ENCODE measurements around the gene GRIK4. TPM values are rescaled to one million over a fixed set of nuclear protein-coding genes. Genes with fewer than 3 reads are reported as not detected.

The GRIK4 gene
- total and polyA plus RNA-seq, 8 donors, result 0.06 to 0.31 TPM; not detected in 6

DNA sequence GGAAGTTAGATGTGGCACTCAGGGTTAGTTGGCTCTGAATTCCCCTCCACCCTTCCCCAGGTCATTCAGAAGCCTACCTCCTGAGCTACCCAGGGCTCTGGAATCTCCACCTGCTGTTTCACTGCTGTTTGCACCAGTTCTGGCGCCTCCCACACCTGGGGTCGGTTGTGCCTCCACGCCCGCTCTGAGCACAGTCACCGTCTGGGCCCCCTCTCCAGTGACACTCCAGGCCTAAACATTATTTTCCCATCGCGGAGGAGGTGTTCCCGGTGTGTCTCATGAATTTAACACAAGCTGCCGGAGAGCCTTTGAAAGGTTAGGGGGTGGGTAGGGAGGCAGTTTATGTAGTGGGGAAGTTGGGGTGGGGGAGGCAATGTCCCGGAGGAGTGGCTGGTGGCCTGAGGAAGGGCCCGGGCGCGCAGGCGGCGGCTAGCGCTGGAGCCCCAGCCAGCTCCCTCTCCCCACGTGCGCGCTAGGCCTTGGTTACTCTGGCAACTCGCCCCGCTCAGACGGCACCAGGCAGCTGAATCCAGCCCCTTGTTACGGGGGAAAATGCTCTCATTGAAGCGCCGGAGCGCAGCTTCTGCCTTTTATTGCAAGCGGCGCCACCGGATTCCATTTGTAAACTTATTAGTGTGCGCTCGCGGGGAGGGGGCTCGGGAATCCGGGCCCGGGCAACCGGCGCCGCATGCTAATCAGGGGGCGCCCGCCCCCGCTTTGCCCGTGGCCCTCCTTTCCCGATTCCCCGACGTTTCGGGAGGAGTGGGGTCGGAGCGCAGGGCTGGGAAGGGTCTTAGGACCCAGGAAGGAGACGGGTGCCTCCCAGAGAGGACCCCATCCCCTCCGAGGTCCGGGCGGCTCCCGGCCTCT is 52.4 kb downstream of the GRIK4 start:
- peak overlapping the region; percentile 35 to 52 (median 40) for H3K4me3 ChIP-seq

DNA sequence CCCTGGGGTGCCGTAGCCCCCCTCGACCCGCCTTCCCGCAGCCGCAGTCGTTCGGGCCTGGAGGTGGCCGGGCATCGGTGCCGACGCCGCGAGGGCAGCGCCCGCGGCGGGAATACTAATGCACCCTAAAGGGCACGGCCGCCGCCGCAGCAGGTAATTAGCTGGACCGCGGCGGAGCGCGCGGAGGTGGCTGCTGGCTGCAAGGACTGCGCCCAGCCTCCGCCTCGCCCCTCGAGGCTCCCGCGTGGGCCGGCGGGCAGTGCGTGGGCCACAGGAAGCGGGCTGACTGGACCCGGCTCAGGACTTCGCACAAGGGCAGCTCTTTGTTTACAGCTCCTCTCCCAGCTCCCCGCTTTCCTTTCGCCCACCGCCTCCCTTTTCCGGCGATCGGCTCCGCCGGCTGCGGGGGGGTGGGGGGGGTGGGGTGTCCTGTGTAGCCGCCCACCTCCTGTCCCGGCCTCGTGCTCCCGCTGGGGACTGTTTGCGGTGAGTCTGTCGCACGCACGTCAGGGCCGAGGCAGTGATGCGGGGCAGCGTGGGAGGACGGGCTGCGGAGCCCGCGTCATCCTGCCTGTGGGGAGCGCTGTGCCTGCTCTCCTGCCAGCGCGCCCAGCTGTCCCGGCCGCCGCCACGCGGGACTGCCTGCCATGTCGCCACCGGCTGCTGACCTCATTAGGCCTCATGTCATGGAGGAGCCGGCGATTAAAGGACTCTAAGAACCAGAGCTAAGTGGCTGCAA is 53.2 kb downstream of the GRIK4 start:
- H3K9me3 ChIP-seq, result no peaks in the 10 kb centered on the region
- peaks cover 10 to 20% (median 15%) of the 10 kb centered on the region in 4 donors for H3K4me1 ChIP-seq
- peaks cover 6 to 73% (median 41%) of the 10 kb centered on the region in 3 donors for H3K27me3 ChIP-seq
- H3K4me3 ChIP-seq, result peak overlapping the region; percentile 35 to 52 (median 40)
- intact Hi-C loops (cut with DNase I; ENCODE audit: low total_unique reads), result no loop called here
- no peak overlapping the region for H3K27ac ChIP-seq
- TF ChIP-seq, protein P1, sequence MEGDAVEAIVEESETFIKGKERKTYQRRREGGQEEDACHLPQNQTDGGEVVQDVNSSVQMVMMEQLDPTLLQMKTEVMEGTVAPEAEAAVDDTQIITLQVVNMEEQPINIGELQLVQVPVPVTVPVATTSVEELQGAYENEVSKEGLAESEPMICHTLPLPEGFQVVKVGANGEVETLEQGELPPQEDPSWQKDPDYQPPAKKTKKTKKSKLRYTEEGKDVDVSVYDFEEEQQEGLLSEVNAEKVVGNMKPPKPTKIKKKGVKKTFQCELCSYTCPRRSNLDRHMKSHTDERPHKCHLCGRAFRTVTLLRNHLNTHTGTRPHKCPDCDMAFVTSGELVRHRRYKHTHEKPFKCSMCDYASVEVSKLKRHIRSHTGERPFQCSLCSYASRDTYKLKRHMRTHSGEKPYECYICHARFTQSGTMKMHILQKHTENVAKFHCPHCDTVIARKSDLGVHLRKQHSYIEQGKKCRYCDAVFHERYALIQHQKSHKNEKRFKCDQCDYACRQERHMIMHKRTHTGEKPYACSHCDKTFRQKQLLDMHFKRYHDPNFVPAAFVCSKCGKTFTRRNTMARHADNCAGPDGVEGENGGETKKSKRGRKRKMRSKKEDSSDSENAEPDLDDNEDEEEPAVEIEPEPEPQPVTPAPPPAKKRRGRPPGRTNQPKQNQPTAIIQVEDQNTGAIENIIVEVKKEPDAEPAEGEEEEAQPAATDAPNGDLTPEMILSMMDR (IDR thresholded peaks at IDR 0.05), result no peak
- DNase-seq, result peak in 1 of 2 donors; percentile 75
- no peaks in the 10 kb centered on the region for H3K36me3 ChIP-seq
- 1 to 3% (median 2%) methylated on average over 21 to 75 of the region's 75 CpGs for WGBS, 5 donors

More for the DNA sequence above, 52.4 kb downstream of the GRIK4 start:
- Histone ChIP-seq H3K9me3 (no peaks in the 10 kb centered on the region), H3K36me3 (no peaks in the 10 kb centered on the region), H3K4me1 (peaks cover 10 to 20% (median 15%) of the 10 kb centered on the region in 4 donors), H3K27ac (no peak overlapping the region), H3K27me3 (peaks cover 6 to 72% (median 41%) of the 10 kb centered on the region in 3 donors)
- DNase-seq, result peak in 1 of 2 donors; percentile 86
- intact Hi-C loops (cut with DNase I; ENCODE audit: low total_unique reads), result no loop called here
- 9 to 17% (median 11%) methylated on average over 44 to 53 of the region's 53 CpGs for WGBS, 5 donors
- TF ChIP-seq, protein P1 (IDR thresholded peaks at IDR 0.05), result no peak
- TF ChIP-seq EP300 (IDR thresholded peaks at IDR 0.05), result no peak
- no peak for TF ChIP-seq POLR2AphosphoS5 (IDR thresholded peaks at IDR 0.05)
- no peak for TF ChIP-seq POLR2A (IDR thresholded peaks at IDR 0.05)

DNA sequence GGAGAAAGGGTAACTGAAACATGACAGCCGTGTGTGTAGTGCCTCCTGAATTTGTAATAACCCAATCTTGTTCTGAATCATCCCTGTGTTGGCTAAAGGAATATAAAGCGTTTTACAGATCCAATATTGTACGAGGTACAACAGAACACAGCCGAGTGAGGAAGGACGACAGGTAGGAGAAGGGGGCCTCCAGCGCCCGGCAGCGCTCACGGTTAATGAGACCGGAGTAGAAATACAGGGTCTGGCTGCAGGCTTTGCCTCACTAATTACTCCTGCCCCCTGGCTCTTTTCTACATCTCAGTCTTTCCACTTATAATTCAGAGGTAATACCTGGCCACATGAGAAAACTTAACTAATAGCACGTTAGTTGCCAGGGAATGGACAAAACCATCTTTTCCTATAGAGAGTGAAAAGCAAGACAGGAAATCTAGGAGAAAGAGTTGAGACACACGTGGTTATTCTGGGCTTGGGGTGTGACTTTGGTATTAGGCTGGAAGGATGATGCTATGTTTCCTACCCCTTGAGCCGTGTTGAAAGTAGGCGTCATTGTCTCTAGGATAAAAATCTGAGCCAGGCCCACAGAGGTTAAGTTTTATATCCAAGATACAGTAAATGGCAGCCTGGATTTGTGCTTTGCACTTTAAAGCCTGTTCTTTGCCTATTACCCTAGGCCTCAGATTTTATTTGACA is 54.1 kb downstream of the GRIK4 start:
- H3K9me3 ChIP-seq, result no peaks in the 10 kb centered on the region
- H3K27me3 ChIP-seq, result peaks cover 6 to 73% (median 41%) of the 10 kb centered on the region in 3 donors
- H3K4me3 ChIP-seq, result no peak overlapping the region
- DNase-seq, result no peak
- WGBS, 5 donors, result 79 to 85% (median 84%) methylated on average over 14 of the region's 14 CpGs
- H3K27ac ChIP-seq, result no peak overlapping the region
- intact Hi-C loops (cut with DNase I; ENCODE audit: low total_unique reads), result no loop called here
- H3K4me1 ChIP-seq, result peaks cover 10 to 20% (median 15%) of the 10 kb centered on the region in 4 donors
- H3K36me3 ChIP-seq, result no peaks in the 10 kb centered on the region
- TF ChIP-seq POLR2A (IDR thresholded peaks at IDR 0.05), result no peak

DNA sequence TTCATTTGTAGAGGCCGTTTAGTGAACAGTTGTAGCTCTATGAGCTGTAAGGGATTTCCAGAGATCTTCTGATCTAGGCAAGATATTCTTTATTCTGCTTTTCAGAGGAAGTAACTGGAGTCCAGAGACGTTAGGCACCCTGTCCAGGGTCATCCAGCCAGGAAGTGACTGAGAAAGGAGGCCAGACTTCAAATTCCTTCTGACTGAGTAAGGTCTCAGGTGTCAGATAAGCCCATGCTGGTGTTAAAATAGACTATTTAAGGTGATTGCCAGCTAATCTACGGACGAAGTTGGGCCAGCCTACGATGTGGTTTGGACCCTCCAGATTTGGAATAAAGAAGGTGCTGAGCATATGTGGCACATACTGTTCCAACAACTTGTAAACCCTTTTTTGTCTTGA is 54.6 kb downstream of the GRIK4 start:
- 50 to 62% (median 51%) methylated on average over 5 of the region's 5 CpGs for WGBS, 5 donors
- TF ChIP-seq EP300 (IDR thresholded peaks at IDR 0.05), result no peak
- TF ChIP-seq POLR2AphosphoS5 (IDR thresholded peaks at IDR 0.05), result no peak
- no peak for TF ChIP-seq POLR2A (IDR thresholded peaks at IDR 0.05)
- TF ChIP-seq, protein P1 (IDR thresholded peaks at IDR 0.05), result no peak
- Histone ChIP-seq H3K36me3 (no peaks in the 10 kb centered on the region), H3K27me3 (peaks cover 6 to 70% (median 41%) of the 10 kb centered on the region in 3 donors), H3K4me1 (peaks cover 10 to 20% (median 15%) of the 10 kb centered on the region in 4 donors), H3K27ac (no peak overlapping the region), H3K4me3 (no peak overlapping the region), H3K9me3 (no peaks in the 10 kb centered on the region)
- intact Hi-C loops (cut with DNase I; ENCODE audit: low total_unique reads), result no loop called here
- no peak for DNase-seq
